Adrenal gland (tissue), 5 donors: ENCODE data around the gene NFKBIE.

Experiments
- CTCF ChIP-seq, 6 experiments: fragments of 450-650 bp in 4 of 6; fragments of 200-600 bp in 2 of 6; sonication (generic) in 1 of 6; IDR thresholded peaks; 1 replicate in 5 of 6; 2 replicates in 1 of 6; pipeline versions ENCODE4 v1.5.1 to v1.8.0; 2016 to 2021; ENCODE audit warnings: antibody characterized with exemption in 6 of 6, mild to moderate bottlenecking in 2 of 6, moderate library complexity in 1 of 6
- POLR2A ChIP-seq, 2 donors: fragments of 450-650 bp; IDR thresholded peaks; one replicate each; pipeline ENCODE4 v1.6.1; 2017; ENCODE audit warnings: antibody characterized with exemption in 2 of 2, mild to moderate bottlenecking in 2 of 2, moderate library complexity in 1 of 2
- donor health status: DM: no; HTN: no; CAD: no.

- TF ChIP-seq CTCF (IDR thresholded peaks at IDR 0.05) (no peak), POLR2A (IDR thresholded peaks at IDR 0.05) (peak in 1 of 2 donors; percentile 42)
Measured at GRCh38 chr6:44301782-44302564, 36.6 kb upstream of the NFKBIE start.
